ENCODE results near the gene OR8K3. TPM values are rescaled to one million over a fixed set of nuclear protein-coding genes. Genes with fewer than 3 reads are reported as not detected.

The OR8K3 gene
- polyA plus RNA-seq (2012; ENCODE audit: insufficient read depth, insufficient read length): not detected

DNA sequence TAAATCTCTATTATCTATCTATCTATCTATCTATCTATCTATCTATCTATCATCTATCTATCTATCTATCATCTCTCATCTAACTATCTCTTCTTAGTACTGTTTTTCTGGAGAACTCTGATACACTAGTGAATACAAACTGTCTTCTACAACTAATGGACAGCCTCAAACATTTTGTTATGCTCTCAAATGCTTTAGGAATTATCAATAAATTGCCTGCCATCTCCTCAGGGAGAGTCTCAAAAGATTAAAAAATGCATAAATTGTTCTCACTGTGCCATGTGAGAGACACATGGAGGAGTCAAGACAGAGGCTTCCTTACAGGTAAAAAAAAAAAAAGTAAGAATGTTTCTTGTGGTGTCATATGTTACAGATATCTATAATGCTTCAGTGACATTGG lies at the start of gene OR8K3:
Gene OR8K3 (plus strand): TSS at position 301 of the 400 bp plus-strand sequence. CDS start 3,163 bp downstream, outside the sequence.
- DNase-seq (ENCODE audit: low read depth, low spot score): no peak

DNA sequence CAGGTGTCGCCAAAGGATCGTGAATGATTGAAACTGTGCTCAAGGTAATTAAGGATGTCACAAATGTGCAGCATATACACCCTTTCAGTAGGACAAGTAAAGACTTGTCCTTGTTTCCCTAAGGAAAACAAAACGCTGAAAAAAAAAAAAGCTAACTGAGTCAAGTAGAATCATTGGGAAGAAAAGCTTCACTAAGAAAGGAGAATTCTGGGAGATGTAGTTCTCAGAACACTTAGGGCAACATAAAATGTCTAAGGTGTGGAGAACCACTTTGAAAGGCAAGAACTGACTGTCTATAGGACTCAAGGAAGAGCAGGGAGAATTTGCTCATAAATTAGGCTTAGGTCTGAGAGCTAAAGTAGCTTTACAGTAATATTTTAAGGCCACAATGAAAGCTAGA lies 43.9 kb upstream of the OR8K3 start:
- no peak for DNase-seq (ENCODE audit: low read depth, low spot score)
- H3K4me3 ChIP-seq (ENCODE audit: low read length): no peak overlapping the region

More for the DNA sequence above, at the start of gene OR8K3:
- no peak within 1 kb of the TSS for H3K4me3 ChIP-seq (ENCODE audit: low read length)

DNA sequence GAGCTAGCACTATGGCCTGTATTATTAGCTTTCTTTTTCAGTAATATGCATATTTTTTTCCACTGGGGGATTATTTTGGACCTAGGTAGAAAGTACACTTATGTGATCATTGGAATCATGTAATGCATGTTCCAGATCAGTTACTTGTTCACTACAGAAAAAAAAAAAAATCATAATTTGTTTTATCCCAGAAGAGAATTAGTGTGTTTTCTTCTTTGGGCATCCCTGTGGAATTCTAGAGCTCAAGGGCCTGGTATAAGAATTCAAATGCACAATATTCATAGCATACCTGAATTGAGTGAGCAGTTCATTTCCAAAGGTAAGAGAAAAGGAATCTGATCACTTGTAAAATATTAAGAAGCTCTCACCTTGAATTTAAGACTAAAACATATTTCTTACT lies 41.1 kb upstream of the OR8K3 start, which contains the start of gene OR5T1:
Gene OR5T1 (plus strand): TSS at position 301 of the 400 bp plus-strand sequence. CDS start 1,485 bp downstream, outside the sequence.
- H3K4me3 ChIP-seq (ENCODE audit: low read length): no peak within 1 kb of the TSS
- no peak for DNase-seq (ENCODE audit: low read depth, low spot score)

DNA sequence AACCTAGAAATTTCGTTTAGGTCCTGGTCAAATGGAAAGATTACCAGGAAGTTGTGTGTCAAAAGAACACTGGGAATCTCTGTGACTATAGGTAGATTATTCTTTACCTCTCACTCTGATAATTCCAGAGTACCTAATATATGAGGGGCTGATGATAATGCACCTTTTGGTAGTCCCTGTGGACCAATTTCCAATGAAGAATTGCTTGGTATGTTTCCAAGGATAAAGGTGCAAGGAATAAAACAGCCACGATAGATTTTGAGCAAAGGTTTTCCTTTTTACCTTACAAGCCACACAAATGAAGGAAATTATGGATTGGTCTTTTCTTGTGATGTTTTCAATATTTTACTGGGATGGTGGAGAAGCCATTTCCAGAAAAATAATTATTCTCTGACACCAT lies 22.8 kb upstream of the OR8K3 start, which contains the start of gene OR8H1:
Gene OR8H1 (minus strand): TSS at position 101 of the 400 bp plus-strand sequence. CDS start 1,192 bp downstream, outside the sequence.
- no peak for DNase-seq (ENCODE audit: low read depth, low spot score)
- no peak within 1 kb of the TSS for H3K4me3 ChIP-seq (ENCODE audit: low read length)

DNA sequence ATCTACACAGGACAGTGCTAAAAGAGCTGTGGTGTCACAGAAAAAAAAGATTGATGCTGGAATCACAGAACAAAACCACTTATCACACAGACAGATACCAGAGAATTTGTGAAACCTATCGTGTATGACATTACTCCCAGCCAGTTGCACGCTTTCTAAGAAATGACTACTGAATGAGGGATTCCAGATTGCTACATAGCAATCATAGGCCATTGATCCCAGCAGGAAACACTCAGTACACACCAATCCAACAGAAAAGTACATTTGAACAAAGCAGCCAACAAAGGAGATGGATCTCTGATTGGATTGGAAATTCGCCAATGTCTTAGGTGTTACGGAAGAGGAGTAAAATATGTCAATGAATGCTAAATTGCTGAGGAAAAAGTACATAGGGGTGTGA lies 18.0 kb upstream of the OR8K3 start:
- H3K4me3 ChIP-seq (ENCODE audit: low read length): no peak overlapping the region
- no peak for DNase-seq (ENCODE audit: low read depth, low spot score)

DNA sequence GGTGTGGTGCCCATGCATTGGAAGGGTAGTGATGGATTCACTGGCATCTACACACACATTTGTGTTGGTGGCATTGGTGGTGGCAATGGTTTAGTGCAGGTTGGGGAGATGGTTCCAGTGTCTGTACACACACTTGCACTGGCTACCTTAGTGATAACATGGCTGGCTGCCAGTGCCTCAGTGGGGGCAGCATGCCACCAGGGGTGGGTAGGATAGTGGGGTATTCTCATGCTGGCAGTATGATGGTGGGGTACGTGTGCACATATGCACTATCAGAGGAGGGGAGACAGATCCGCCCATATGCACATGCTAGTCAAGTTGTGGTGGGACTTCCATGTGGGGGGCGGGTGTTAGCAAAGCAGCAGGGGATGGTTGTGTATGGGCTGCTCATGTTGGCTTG lies 7.1 kb upstream of the OR8K3 start:
- no peak overlapping the region for H3K4me3 ChIP-seq (ENCODE audit: low read length)
- DNase-seq (ENCODE audit: low read depth, low spot score): no peak

DNA sequence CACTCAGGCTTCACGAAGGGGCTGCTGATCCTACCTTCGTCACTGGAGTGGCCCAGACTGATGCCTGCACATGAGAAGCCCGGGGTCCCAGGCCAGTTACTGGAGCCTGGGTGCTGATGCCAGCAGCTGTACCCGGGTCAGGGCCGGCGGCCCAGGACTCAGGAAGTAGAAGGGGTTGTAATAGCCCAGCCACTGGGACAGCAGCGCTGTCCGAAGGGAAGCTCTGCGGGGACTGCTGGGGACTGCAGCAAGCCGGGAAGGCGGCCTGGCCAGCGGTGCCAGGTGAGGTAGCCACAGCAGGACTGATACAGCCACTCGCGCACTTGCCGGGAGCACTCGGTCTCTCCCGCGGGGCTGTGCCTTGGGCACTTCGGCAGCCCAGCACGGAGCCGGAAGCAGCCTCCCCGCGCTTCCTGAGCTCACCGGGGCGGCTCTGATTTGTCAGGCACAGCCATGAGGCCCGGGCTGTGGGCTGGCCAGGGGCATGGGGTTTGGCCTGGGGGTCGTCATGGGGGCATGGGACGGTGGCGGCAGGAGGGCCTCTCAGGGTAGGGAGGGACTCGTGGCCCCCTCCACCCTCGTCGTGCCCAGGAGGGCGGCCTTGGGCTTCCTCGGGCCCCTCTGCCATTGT lies 17.0 kb downstream of the OR8K3 start:
- H3K4me3 ChIP-seq (ENCODE audit: low read length): no peak overlapping the region
- DNase-seq (ENCODE audit: low read depth, low spot score): no peak

DNA sequence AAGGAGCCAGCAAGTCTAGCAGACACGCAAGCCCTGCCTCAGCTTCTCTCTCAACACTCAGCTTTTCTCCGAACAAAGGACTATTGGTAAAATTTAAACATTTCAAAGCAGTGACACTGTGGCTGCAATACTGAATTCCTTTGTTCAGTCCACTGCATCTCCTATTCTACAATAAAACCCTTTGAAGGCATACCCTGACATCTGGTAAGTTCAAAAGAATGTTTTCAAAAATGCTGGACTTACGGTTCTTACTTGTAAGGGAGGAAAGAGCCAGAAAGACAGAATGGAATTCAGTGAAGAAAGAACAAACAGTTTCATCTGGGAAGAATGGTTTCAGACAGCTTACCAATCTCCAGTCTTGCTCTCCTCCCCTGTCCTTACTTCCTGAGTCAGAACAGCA lies 18.2 kb downstream of the OR8K3 start:
- no peak for DNase-seq (ENCODE audit: low read depth, low spot score)
- H3K4me3 ChIP-seq (ENCODE audit: low read length): no peak overlapping the region

DNA sequence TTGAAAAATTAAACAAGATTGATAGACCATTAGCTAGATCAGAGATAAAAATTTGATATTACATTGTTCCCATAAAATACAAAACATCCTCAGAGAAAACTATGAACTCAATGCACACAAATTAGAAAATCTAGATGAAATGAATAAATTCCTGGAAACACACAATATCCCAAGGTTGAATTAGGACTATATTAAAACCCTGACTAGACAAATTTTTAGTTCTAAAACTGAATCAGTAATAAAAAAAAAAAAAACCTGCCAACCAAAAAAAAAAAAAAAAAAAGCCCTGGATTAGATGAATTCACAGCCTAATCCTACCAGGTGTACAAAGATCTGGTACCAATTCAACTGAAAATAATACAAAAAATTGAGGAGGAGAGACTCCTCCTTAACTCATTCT lies 25.3 kb downstream of the OR8K3 start:
- H3K4me3 ChIP-seq (ENCODE audit: low read length): no peak overlapping the region
- DNase-seq (ENCODE audit: low read depth, low spot score): no peak

DNA sequence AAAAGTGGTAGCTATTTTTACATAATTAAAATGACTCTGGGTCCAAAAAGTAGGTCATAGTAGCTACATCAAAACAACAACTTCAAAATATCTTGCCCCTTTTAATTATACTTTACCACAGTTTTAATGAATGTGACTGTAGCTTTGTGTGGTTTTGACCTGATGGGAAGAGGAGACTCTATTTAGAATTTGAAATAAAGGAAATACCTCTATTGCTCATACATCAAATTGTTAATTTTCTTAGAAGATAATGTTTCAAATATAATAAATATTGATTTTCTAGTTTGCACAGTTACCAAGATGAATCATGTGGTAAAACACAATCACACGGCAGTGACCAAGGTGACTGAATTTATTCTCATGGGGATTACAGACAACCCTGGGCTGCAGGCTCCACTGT lies 30.8 kb downstream of the OR8K3 start, which contains the start of gene OR8K1:
Gene OR8K1 (plus strand): TSS at position 301 of the 400 bp plus-strand sequence. CDS start 0 bp downstream, at position 301.
- no peak within 1 kb of the TSS for H3K4me3 ChIP-seq (ENCODE audit: low read length)
- DNase-seq (ENCODE audit: low read depth, low spot score): no peak

DNA sequence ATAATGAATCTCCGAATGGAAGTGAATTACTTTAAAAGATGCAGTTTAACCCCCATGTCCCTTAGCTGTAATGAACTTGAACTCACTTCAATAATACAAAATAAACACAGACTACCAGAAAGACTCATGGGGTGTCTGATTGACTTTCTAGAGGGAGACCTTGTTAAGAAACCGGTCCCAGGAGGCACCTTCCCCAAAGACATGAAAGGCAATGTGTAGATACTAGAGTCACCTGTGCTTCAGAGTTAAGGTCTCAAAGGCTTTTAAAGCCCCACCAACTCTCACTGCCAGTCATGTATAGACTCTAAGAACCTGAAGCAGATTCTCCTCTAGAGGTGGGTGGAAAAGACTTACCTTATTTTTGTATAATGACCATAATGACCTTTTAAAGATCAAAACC lies 39.0 kb downstream of the OR8K3 start, which contains the start of gene OR8J1:
Gene OR8J1 (plus strand): TSS at position 301 of the 400 bp plus-strand sequence. CDS start 5,956 bp downstream, outside the sequence.
- no peak within 1 kb of the TSS for H3K4me3 ChIP-seq (ENCODE audit: low read length)
- no peak for DNase-seq (ENCODE audit: low read depth, low spot score)
